WI38 (cell line): ENCODE measurements around the gene DNAH14.
"Not testable (repeated sequence)": the region's sequence is repeated elsewhere in the genome, so short reads cannot be mapped to it uniquely, and the experiment has no call there.

ENCODE experiments used
- H3K4me3 ChIP-seq: 2 replicates; pipeline ENCODE4 v1.5.1; 2011; ENCODE audit warnings: low read depth, mild to moderate bottlenecking, control low read depth, low read length
- CTCF ChIP-seq: IDR thresholded peaks from 2 replicates; pipeline ENCODE4 v1.5.1; 2012; ENCODE audit warnings: low read depth, mild to moderate bottlenecking, control low read depth, low read length

The DNAH14 gene

GRCh38 chr1:224980181-224980580 lies 50.7 kb downstream of the DNAH14 start:
- no peak for TF ChIP-seq CTCF
- no peak overlapping the region for H3K4me3 ChIP-seq

- not testable (repeated sequence) for H3K4me3 ChIP-seq
Observed at GRCh38 chr1:224981922-224982354, 52.5 kb downstream of the DNAH14 start.

- H3K4me3 ChIP-seq, result no peak overlapping the region
- no peak for TF ChIP-seq CTCF
Observed at GRCh38 chr1:224988042-224988441, 58.6 kb downstream of the DNAH14 start.

GRCh38 chr1:224989615-224990014 lies 60.1 kb downstream of the DNAH14 start:
- no peak overlapping the region for H3K4me3 ChIP-seq
- TF ChIP-seq CTCF, result no peak

- H3K4me3 ChIP-seq, result not testable (repeated sequence)
Observed at GRCh38 chr1:224991550-224991949, 62.1 kb downstream of the DNAH14 start.

GRCh38 chr1:224995602-224996001 lies 66.1 kb downstream of the DNAH14 start:
- H3K4me3 ChIP-seq, result no peak overlapping the region
- no peak for TF ChIP-seq CTCF

GRCh38 chr1:224996266-224996665 lies 66.8 kb downstream of the DNAH14 start:
- no peak overlapping the region for H3K4me3 ChIP-seq
- no peak for TF ChIP-seq CTCF

- no peak for TF ChIP-seq CTCF
- H3K4me3 ChIP-seq, result no peak overlapping the region
Observed at GRCh38 chr1:224998185-224998584, 68.7 kb downstream of the DNAH14 start.
